GM12878 (cell line): ENCODE data around the gene LRRC37B. TPM values are rescaled to one million over a fixed set of nuclear protein-coding genes. Genes with fewer than 3 reads are reported as not detected.
"Not testable (repeated sequence)": the region's sequence is repeated elsewhere in the genome, so short reads cannot be mapped to it uniquely, and the experiment has no call there.

Source experiments
- ATAC-seq: fragments of 200-7000 bp; cut with Tn5 transposase; 3 replicates; pipeline ENCODE4 v1.9.1; 2020; ENCODE audit warnings: mild to moderate bottlenecking, moderate library complexity
- BruUV-seq: library from RNA; stranded (reverse); fragments of 400-500 nt; replicated peaks from 2 replicates; lab custom pipeline; 2021; lab: Mats Ljungman, UMichigan
- CTCF ChIA-PET: fragments of 300-600 bp; sonication (Branson Sonifier 250); formaldehyde crosslinking; extraction: SDS; loops from one replicate; lab custom pipeline; 2021; ENCODE audit warnings: inconsistent platforms; lab: Yijun Ruan, JAX
- POLR2A ChIA-PET: fragments of 350-600 bp; formaldehyde crosslinking; extraction: SDS; loops from one replicate; lab custom pipeline; 2021; ENCODE audit warnings: inconsistent platforms; lab: Charles Lee
- RAD21 ChIA-PET: fragments of 300-600 bp; sonication (Branson Sonifier 250); formaldehyde crosslinking; loops from one replicate; lab custom pipeline; 2023; ENCODE audit warnings: antibody characterized with exemption; ENCODE audit not compliant: unreplicated experiment; lab: Charles Lee
- SMC1A ChIA-PET: fragments of 300-600 bp; sonication (Branson Sonifier 250); formaldehyde crosslinking; loops from one replicate; lab custom pipeline; 2023; ENCODE audit not compliant: unreplicated experiment, uncharacterized antibody; lab: Charles Lee
- DNase-seq: peaks from one replicate; pipeline ENCODE4 v3.0.0-alpha.2; 2011; ENCODE audit warnings: low read depth, low spot score
- FAIRE-seq: peaks from 3 replicates; lab custom pipeline; 2011; peaks lifted over from hg19 to GRCh38; lab: Jason Lieb, UNC
- H2AFZ ChIP-seq: 2 replicates; pipeline ENCODE4 v1.6.0; 2011; ENCODE audit warnings: low read depth, low read length, control low read depth; ENCODE audit not compliant: control insufficient read depth
- H3K27ac ChIP-seq: 2 replicates; pipeline ENCODE4 v1.5.1; 2011; ENCODE audit warnings: control low read depth; ENCODE audit not compliant: control insufficient read depth, insufficient read depth
- H3K27me3 ChIP-seq, 2 experiments: replicated peaks in 1 of 2; 2 replicates each; pipeline versions ENCODE4 v1.6.0 to v1.6.1; 2011; ENCODE audit warnings: low read length in 1 of 2; ENCODE audit not compliant: control insufficient read depth in 2 of 2, insufficient read depth in 2 of 2
- H3K36me3 ChIP-seq, 2 experiments: 2 replicates each; pipeline ENCODE4 v1.5.1; 2011; ENCODE audit warnings: low read length in 1 of 2; ENCODE audit not compliant: control insufficient read depth in 2 of 2, insufficient read depth in 2 of 2
- H3K4me1 ChIP-seq: 2 replicates; pipeline ENCODE4 v1.6.1; 2011; ENCODE audit warnings: mild to moderate bottlenecking, low read length, moderate library complexity, mixed read lengths; ENCODE audit not compliant: control insufficient read depth, insufficient read depth
- H3K4me2 ChIP-seq: 2 replicates; pipeline ENCODE4 v1.6.0; 2011; ENCODE audit warnings: control low read depth; ENCODE audit not compliant: control insufficient read depth, insufficient read depth
- H3K4me3 ChIP-seq: fragments of 200-600 bp; sonication (generic); 2 replicates; pipeline ENCODE4 v1.5.1; 2016
- H3K79me2 ChIP-seq: 2 replicates; pipeline ENCODE4 v1.6.0; 2011; ENCODE audit warnings: low read length; ENCODE audit not compliant: control insufficient read depth, insufficient read depth
- H3K9ac ChIP-seq: 2 replicates; pipeline ENCODE4 v1.8.0; 2011; ENCODE audit warnings: low read length, control low read depth, mixed read lengths; ENCODE audit not compliant: control insufficient read depth, insufficient read depth
- H3K9me3 ChIP-seq: replicated peaks from 3 replicates; pipeline ENCODE4 v1.5.1; 2011; ENCODE audit warnings: mild to moderate bottlenecking, low read length; ENCODE audit not compliant: control insufficient read depth, insufficient read depth
- H4K20me1 ChIP-seq: 2 replicates; pipeline ENCODE4 v1.6.0; 2011; ENCODE audit not compliant: control insufficient read depth, insufficient read depth
- WGBS: methylation state at CpG from one replicate; pipeline ENCODE4 v1.1.6; 2016; ENCODE audit warnings: low lambda C conversion rate; ENCODE audit not compliant: insufficient replicate concordance, insufficient coverage; ENCODE audit errors: missing lambda C conversion rate; 5-methylcytosine and 5-hydroxymethylcytosine counted together
- in situ Hi-C: fragments of 300-500 bp; cut with MboI; formaldehyde crosslinking; loops from 9 replicates; pipeline ENCODE4 v1.14.3; 2018; ENCODE audit warnings: mixed read lengths
- intact Hi-C: fragments of 100-400 bp; cut with micrococcal nuclease; formaldehyde crosslinking; loops from one replicate; pipeline ENCODE4 v1.14.2; 2022; ENCODE audit not compliant: unreplicated experiment
- polyA plus RNA-seq, 11 experiments: library from polyadenylated mRNA; depleted of rRNA in 4 of 11; unstranded in 6 of 11; stranded (reverse) in 5 of 11; fragments of >200 nt; fragmentation: Nextera tagmentation in 4 of 11; fragmentation: Illumina TruSeq in 1 of 11; extraction: Ambion mirVana in 4 of 11; extraction: Trizol in 1 of 11; gene quantifications; 1 replicate in 1 of 11; 2 replicates in 10 of 11; pipeline versions ENCODE4 v1.2.1 to v1.2.3, GENCODE V29; 2011 to 2016; ENCODE audit warnings: inconsistent platforms in 2 of 11, missing spikeins in 2 of 11, low read depth in 1 of 11
- total RNA-seq, 4 experiments: library from RNA; depleted of rRNA in 3 of 4; stranded (reverse); fragments of >200 nt in 3 of 4; fragmentation: Illumina TruSeq in 1 of 4; extraction: Trizol in 1 of 4; gene quantifications; 2 replicates each; pipeline versions ENCODE4 v1.2.1 to v1.2.3, GENCODE V29; 2013 to 2021

LRRC37B gene
- total and polyA plus RNA-seq, 10 of the 15 experiments (the other 5 are each of a cell fraction or from before 2014, with no cell fraction given): 3.2 to 25.7 (median 9.2) TPM

- H3K79me2 ChIP-seq, ATAC-seq, H3K4me3 ChIP-seq, SMC1A ChIA-PET, BruUV-seq, H3K27me3 ChIP-seq, H3K9ac ChIP-seq, H2AFZ ChIP-seq, H3K4me2 ChIP-seq, intact Hi-C loops, H3K27ac ChIP-seq, H3K9me3 ChIP-seq, H3K4me1 ChIP-seq, RAD21 ChIA-PET, FAIRE-seq, H4K20me1 ChIP-seq, POLR2A ChIA-PET, DNase-seq, in situ Hi-C loops, H3K36me3 ChIP-seq: not testable (repeated sequence)
- WGBS: 100% methylated on average over 3 of the region's 3 CpGs
- CTCF ChIA-PET: interaction anchor here (0.7 to 1.0 kb wide), 2 partner anchors 90 to 94 kb away, joined by 3 read pairs; no protein-coding TSS in a partner anchor
Observed at GRCh38 chr17:32045611-32046010, 38.4 kb downstream of the LRRC37B start.

GRCh38 chr17:32047663-32048062 lies 40.5 kb downstream of the LRRC37B start:
- BruUV-seq, CTCF ChIA-PET, H3K4me2 ChIP-seq, FAIRE-seq, SMC1A ChIA-PET, DNase-seq, H3K4me1 ChIP-seq, in situ Hi-C loops, H3K36me3 ChIP-seq, POLR2A ChIA-PET, H3K9ac ChIP-seq, ATAC-seq, H3K79me2 ChIP-seq, H3K27ac ChIP-seq, H2AFZ ChIP-seq, RAD21 ChIA-PET, H3K27me3 ChIP-seq, H3K9me3 ChIP-seq, H3K4me3 ChIP-seq, H4K20me1 ChIP-seq, intact Hi-C loops: not testable (repeated sequence)
- WGBS: 91% methylated on average over 6 of the region's 6 CpGs

GRCh38 chr17:32054985-32055384 lies 47.8 kb downstream of the LRRC37B start:
- not testable (repeated sequence) for ATAC-seq, BruUV-seq, FAIRE-seq

GRCh38 chr17:32055425-32055824 lies 48.2 kb downstream of the LRRC37B start:
- H3K79me2 ChIP-seq, H3K27me3 ChIP-seq, intact Hi-C loops, CTCF ChIA-PET, BruUV-seq, RAD21 ChIA-PET, H2AFZ ChIP-seq, H3K4me2 ChIP-seq, H3K4me1 ChIP-seq, H3K27ac ChIP-seq, ATAC-seq, SMC1A ChIA-PET, H3K4me3 ChIP-seq, DNase-seq, FAIRE-seq, in situ Hi-C loops, H3K9ac ChIP-seq, H3K9me3 ChIP-seq, H4K20me1 ChIP-seq, H3K36me3 ChIP-seq: not testable (repeated sequence)
- 96% methylated on average over 2 of the region's 3 CpGs for WGBS
- POLR2A ChIA-PET: interaction anchor here (0.5 kb wide), 1 partner anchor 83 kb away, joined by 3 read pairs; no protein-coding TSS in a partner anchor

More at GRCh38 chr17:32054985-32055384, 47.8 kb downstream of the LRRC37B start:
- SMC1A ChIA-PET, H3K27ac ChIP-seq, POLR2A ChIA-PET, H2AFZ ChIP-seq, H4K20me1 ChIP-seq, in situ Hi-C loops, H3K79me2 ChIP-seq, H3K4me2 ChIP-seq, CTCF ChIA-PET, H3K27me3 ChIP-seq, RAD21 ChIA-PET, H3K9me3 ChIP-seq, H3K9ac ChIP-seq, intact Hi-C loops, H3K4me3 ChIP-seq, H3K36me3 ChIP-seq, DNase-seq, H3K4me1 ChIP-seq: not testable (repeated sequence)
- WGBS: 81% methylated on average over 4 of the region's 4 CpGs
